LNCaP clone FGC (cell line): ENCODE results near the gene STC2.

Experiments
- DNase-seq: peaks from one replicate; pipeline ENCODE4 v3.0.0-alpha.2; 2011; ENCODE audit warnings: low read depth
- H3K4me3 ChIP-seq: 2 replicates; pipeline ENCODE4 v1.5.1; 2011; ENCODE audit warnings: mild to moderate bottlenecking, low read depth, low read length, control low read depth
- CTCF ChIP-seq: IDR thresholded peaks from 2 replicates; pipeline ENCODE4 v1.5.1; 2012; ENCODE audit warnings: mild to moderate bottlenecking; ENCODE audit not compliant: control insufficient read depth, insufficient read depth; ENCODE audit errors: extremely low read depth

STC2 gene

GRCh38 chr5:173307695-173308094 is 20.5 kb downstream of the STC2 start:
- H3K4me3 ChIP-seq, result no peak overlapping the region
- TF ChIP-seq CTCF, result no peak
- no peak for DNase-seq

- DNase-seq, result no peak
- no peak for TF ChIP-seq CTCF
- H3K4me3 ChIP-seq, result no peak overlapping the region
Observed at GRCh38 chr5:173306695-173307094, 21.5 kb downstream of the STC2 start.

- H3K4me3 ChIP-seq, result no peak overlapping the region
- no peak for DNase-seq
- TF ChIP-seq CTCF, result no peak
Observed at GRCh38 chr5:173304591-173304988, 23.6 kb downstream of the STC2 start.

GRCh38 chr5:173303878-173304590 is 24.2 kb downstream of the STC2 start:
- TF ChIP-seq CTCF, result no peak
- no peak for DNase-seq
- H3K4me3 ChIP-seq, result no peak overlapping the region

- no peak overlapping the region for H3K4me3 ChIP-seq
- DNase-seq, result no peak
- no peak for TF ChIP-seq CTCF
Observed at GRCh38 chr5:173302546-173303155, 25.6 kb downstream of the STC2 start.

- TF ChIP-seq CTCF, result no peak
- no peak for DNase-seq
- H3K4me3 ChIP-seq, result no peak overlapping the region
Observed at GRCh38 chr5:173301695-173302545, 26.3 kb downstream of the STC2 start.
